ENCODE results near the gene PDK2.

DNA sequence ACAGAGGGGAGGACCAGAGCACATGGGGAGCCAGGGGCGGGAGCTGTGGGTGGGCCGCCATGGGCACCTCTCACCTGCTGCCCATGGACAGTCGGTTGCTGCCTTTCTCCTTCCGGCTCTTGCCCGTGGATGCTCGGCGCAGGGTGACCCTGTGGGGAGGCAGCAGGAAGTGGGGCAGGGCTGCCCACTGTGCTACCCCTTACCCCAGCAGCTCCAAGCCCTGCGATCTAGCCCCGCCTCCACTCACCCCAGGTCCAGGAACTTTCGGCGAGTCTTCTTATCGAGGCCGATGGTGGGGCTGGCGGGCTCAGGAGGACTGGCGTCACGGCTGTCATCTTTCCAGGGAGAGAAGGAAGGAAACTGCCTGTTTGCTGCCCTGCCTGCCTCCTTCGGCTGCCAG, 20.6 kb downstream of the PDK2 start:
- TF ChIP-seq EZH2 (optimal IDR thresholded peaks at IDR 0.05; ENCODE audit: low read depth, low read length): no peak
- TF ChIP-seq, protein P1, sequence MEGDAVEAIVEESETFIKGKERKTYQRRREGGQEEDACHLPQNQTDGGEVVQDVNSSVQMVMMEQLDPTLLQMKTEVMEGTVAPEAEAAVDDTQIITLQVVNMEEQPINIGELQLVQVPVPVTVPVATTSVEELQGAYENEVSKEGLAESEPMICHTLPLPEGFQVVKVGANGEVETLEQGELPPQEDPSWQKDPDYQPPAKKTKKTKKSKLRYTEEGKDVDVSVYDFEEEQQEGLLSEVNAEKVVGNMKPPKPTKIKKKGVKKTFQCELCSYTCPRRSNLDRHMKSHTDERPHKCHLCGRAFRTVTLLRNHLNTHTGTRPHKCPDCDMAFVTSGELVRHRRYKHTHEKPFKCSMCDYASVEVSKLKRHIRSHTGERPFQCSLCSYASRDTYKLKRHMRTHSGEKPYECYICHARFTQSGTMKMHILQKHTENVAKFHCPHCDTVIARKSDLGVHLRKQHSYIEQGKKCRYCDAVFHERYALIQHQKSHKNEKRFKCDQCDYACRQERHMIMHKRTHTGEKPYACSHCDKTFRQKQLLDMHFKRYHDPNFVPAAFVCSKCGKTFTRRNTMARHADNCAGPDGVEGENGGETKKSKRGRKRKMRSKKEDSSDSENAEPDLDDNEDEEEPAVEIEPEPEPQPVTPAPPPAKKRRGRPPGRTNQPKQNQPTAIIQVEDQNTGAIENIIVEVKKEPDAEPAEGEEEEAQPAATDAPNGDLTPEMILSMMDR (IDR thresholded peaks at IDR 0.05; ENCODE audit: low read length): no peak
